ENCODE measurements around the gene ARHGAP9.
"Not testable (repeated sequence)": the region's sequence is repeated elsewhere in the genome, so short reads cannot be mapped to it uniquely, and the experiment has no call there.

Gene ARHGAP9

GRCh38 chr12:57500213-57500612, 20.5 kb upstream of the ARHGAP9 start:
- Histone ChIP-seq H3K4me1 (ENCODE audit: control insufficient read depth, insufficient read depth, low read length) (no peaks in the 10 kb centered on the region), H3K27me3 (ENCODE audit: control insufficient read depth, insufficient read depth, low read length) (no peaks in the 10 kb centered on the region), H3K4me3 (ENCODE audit: low read length) (no peak overlapping the region), H3K9me3 (replicated peaks; ENCODE audit: low read length) (no peaks in the 10 kb centered on the region), H3K4me2 (ENCODE audit: low read length) (no peak overlapping the region), H3K36me3 (ENCODE audit: insufficient read depth, low read length) (peaks cover 53% of the 10 kb centered on the region), H3K9ac (ENCODE audit: low read depth, low read length) (no peak overlapping the region)

GRCh38 chr12:57498571-57498970, 18.9 kb upstream of the ARHGAP9 start:
- H3K4me3 ChIP-seq (ENCODE audit: low read length): no peak overlapping the region
- H3K9ac ChIP-seq (ENCODE audit: low read depth, low read length): no peak overlapping the region
- no peak overlapping the region for H3K4me2 ChIP-seq (ENCODE audit: low read length)
- no peaks in the 10 kb centered on the region for H3K9me3 ChIP-seq (replicated peaks; ENCODE audit: low read length)
- peaks cover 47% of the 10 kb centered on the region for H3K36me3 ChIP-seq (ENCODE audit: insufficient read depth, low read length)
- H3K27me3 ChIP-seq (ENCODE audit: control insufficient read depth, insufficient read depth, low read length): no peaks in the 10 kb centered on the region
- H3K4me1 ChIP-seq (ENCODE audit: control insufficient read depth, insufficient read depth, low read length): no peaks in the 10 kb centered on the region

GRCh38 chr12:57498132-57498502, 18.5 kb upstream of the ARHGAP9 start:
- no peaks in the 10 kb centered on the region for H3K27me3 ChIP-seq (ENCODE audit: control insufficient read depth, insufficient read depth, low read length)
- H3K36me3 ChIP-seq (ENCODE audit: insufficient read depth, low read length): peaks cover 47% of the 10 kb centered on the region
- H3K4me1 ChIP-seq (ENCODE audit: control insufficient read depth, insufficient read depth, low read length): no peaks in the 10 kb centered on the region
- H3K9ac ChIP-seq (ENCODE audit: low read depth, low read length): no peak overlapping the region
- H3K4me3 ChIP-seq (ENCODE audit: low read length): no peak overlapping the region
- no peak overlapping the region for H3K4me2 ChIP-seq (ENCODE audit: low read length)
- no peaks in the 10 kb centered on the region for H3K9me3 ChIP-seq (replicated peaks; ENCODE audit: low read length)

GRCh38 chr12:57497223-57498131, 17.8 kb upstream of the ARHGAP9 start:
- no peak overlapping the region for H3K4me2 ChIP-seq (ENCODE audit: low read length)
- no peaks in the 10 kb centered on the region for H3K4me1 ChIP-seq (ENCODE audit: control insufficient read depth, insufficient read depth, low read length)
- no peak overlapping the region for H3K9ac ChIP-seq (ENCODE audit: low read depth, low read length)
- no peaks in the 10 kb centered on the region for H3K9me3 ChIP-seq (replicated peaks; ENCODE audit: low read length)
- no peaks in the 10 kb centered on the region for H3K27me3 ChIP-seq (ENCODE audit: control insufficient read depth, insufficient read depth, low read length)
- no peak overlapping the region for H3K4me3 ChIP-seq (ENCODE audit: low read length)
- peaks cover 53% of the 10 kb centered on the region for H3K36me3 ChIP-seq (ENCODE audit: insufficient read depth, low read length)

- no peaks in the 10 kb centered on the region for H3K27me3 ChIP-seq (ENCODE audit: control insufficient read depth, insufficient read depth, low read length)
- no peaks in the 10 kb centered on the region for H3K9me3 ChIP-seq (replicated peaks; ENCODE audit: low read length)
- H3K9ac ChIP-seq (ENCODE audit: low read depth, low read length): no peak overlapping the region
- H3K36me3 ChIP-seq (ENCODE audit: insufficient read depth, low read length): peaks cover 51% of the 10 kb centered on the region
- H3K4me1 ChIP-seq (ENCODE audit: control insufficient read depth, insufficient read depth, low read length): no peaks in the 10 kb centered on the region
- no peak overlapping the region for H3K4me2 ChIP-seq (ENCODE audit: low read length)
- no peak overlapping the region for H3K4me3 ChIP-seq (ENCODE audit: low read length)
Observed at GRCh38 chr12:57496822-57497221, 17.2 kb upstream of the ARHGAP9 start.

GRCh38 chr12:57495051-57495701, 15.5 kb upstream of the ARHGAP9 start:
- not testable (repeated sequence) for H3K27me3 ChIP-seq (ENCODE audit: control insufficient read depth, insufficient read depth, low read length); H3K4me3 ChIP-seq (ENCODE audit: low read length); H3K9me3 ChIP-seq (replicated peaks; ENCODE audit: low read length); H3K9ac ChIP-seq (ENCODE audit: low read depth, low read length); H3K4me1 ChIP-seq (ENCODE audit: control insufficient read depth, insufficient read depth, low read length); H3K4me2 ChIP-seq (ENCODE audit: low read length)
- peaks cover 51% of the 10 kb centered on the region for H3K36me3 ChIP-seq (ENCODE audit: insufficient read depth, low read length)

GRCh38 chr12:57491393-57492280, 12.0 kb upstream of the ARHGAP9 start:
- peaks cover 36% of the 10 kb centered on the region for H3K36me3 ChIP-seq (ENCODE audit: insufficient read depth, low read length)

GRCh38 chr12:57490126-57490525, 10.5 kb upstream of the ARHGAP9 start:
- peaks cover 16% of the 10 kb centered on the region for H3K4me1 ChIP-seq (ENCODE audit: control insufficient read depth, insufficient read depth, low read length)
- no peak overlapping the region for H3K4me2 ChIP-seq (ENCODE audit: low read length)
- no peaks in the 10 kb centered on the region for H3K9me3 ChIP-seq (replicated peaks; ENCODE audit: low read length)
- H3K4me3 ChIP-seq (ENCODE audit: low read length): no peak overlapping the region
- H3K36me3 ChIP-seq (ENCODE audit: insufficient read depth, low read length): peaks cover 33% of the 10 kb centered on the region
- no peaks in the 10 kb centered on the region for H3K27me3 ChIP-seq (ENCODE audit: control insufficient read depth, insufficient read depth, low read length)
- no peak overlapping the region for H3K9ac ChIP-seq (ENCODE audit: low read depth, low read length)

More at GRCh38 chr12:57491393-57492280, 12.0 kb upstream of the ARHGAP9 start:
- Histone ChIP-seq H3K4me1 (ENCODE audit: control insufficient read depth, insufficient read depth, low read length) (peaks cover 16% of the 10 kb centered on the region), H3K27me3 (ENCODE audit: control insufficient read depth, insufficient read depth, low read length) (no peaks in the 10 kb centered on the region), H3K4me2 (ENCODE audit: low read length) (no peak overlapping the region), H3K4me3 (ENCODE audit: low read length) (no peak overlapping the region), H3K9ac (ENCODE audit: low read depth, low read length) (no peak overlapping the region), H3K9me3 (replicated peaks; ENCODE audit: low read length) (no peaks in the 10 kb centered on the region)

GRCh38 chr12:57489157-57489641, 9.5 kb upstream of the ARHGAP9 start:
- Histone ChIP-seq H3K4me3 (ENCODE audit: low read length) (peak overlapping the region; percentile 93), H3K36me3 (ENCODE audit: insufficient read depth, low read length) (peaks cover 33% of the 10 kb centered on the region), H3K27me3 (ENCODE audit: control insufficient read depth, insufficient read depth, low read length) (no peaks in the 10 kb centered on the region), H3K9me3 (replicated peaks; ENCODE audit: low read length) (no peaks in the 10 kb centered on the region), H3K4me2 (ENCODE audit: low read length) (peak overlapping the region; percentile 94), H3K4me1 (ENCODE audit: control insufficient read depth, insufficient read depth, low read length) (peaks cover 16% of the 10 kb centered on the region), H3K9ac (ENCODE audit: low read depth, low read length) (peak overlapping the region; percentile 95)

- Histone ChIP-seq H3K4me2 (ENCODE audit: low read length) (peak overlapping the region; percentile 94), H3K9me3 (replicated peaks; ENCODE audit: low read length) (no peaks in the 10 kb centered on the region), H3K4me3 (ENCODE audit: low read length) (peak overlapping the region; percentile 93), H3K4me1 (ENCODE audit: control insufficient read depth, insufficient read depth, low read length) (peaks cover 16% of the 10 kb centered on the region), H3K36me3 (ENCODE audit: insufficient read depth, low read length) (peaks cover 33% of the 10 kb centered on the region), H3K27me3 (ENCODE audit: control insufficient read depth, insufficient read depth, low read length) (no peaks in the 10 kb centered on the region), H3K9ac (ENCODE audit: low read depth, low read length) (peak overlapping the region; percentile 95)
Observed at GRCh38 chr12:57488402-57489156, 8.9 kb upstream of the ARHGAP9 start.

All from skeletal muscle satellite cell (primary cell).